KMS-11 (cell line): Measurements from ENCODE around the gene BUD13.
"Not testable (repeated sequence)": the region's sequence is repeated elsewhere in the genome, so short reads cannot be mapped to it uniquely, and the experiment has no call there.

Source experiments
- H2AFZ ChIP-seq: fragments of 200-600 bp; sonication (generic); 2 replicates; pipeline ENCODE4 v1.6.1; 2016; ENCODE audit warnings: antibody characterized with exemption, mixed run types, low read depth
- H3K27ac ChIP-seq: fragments of 200-600 bp; sonication (generic); 2 replicates; pipeline ENCODE4 v1.6.1; 2016; ENCODE audit warnings: mild to moderate bottlenecking, mixed run types
- H3K27me3 ChIP-seq: fragments of 200-600 bp; sonication (generic); 2 replicates; pipeline ENCODE4 v1.6.1; 2017; ENCODE audit warnings: mild to moderate bottlenecking, low read depth, mixed run types, moderate library complexity; ENCODE audit not compliant: insufficient read depth
- H3K36me3 ChIP-seq: fragments of 200-600 bp; sonication (generic); 2 replicates; pipeline ENCODE4 v1.6.1; 2017; ENCODE audit warnings: mild to moderate bottlenecking, mixed run types; ENCODE audit not compliant: insufficient read depth
- H3K4me1 ChIP-seq: fragments of 200-600 bp; sonication (generic); 2 replicates; pipeline ENCODE4 v1.6.1; 2016; ENCODE audit warnings: mild to moderate bottlenecking, low read depth, mixed run types; ENCODE audit not compliant: poor library complexity, severe bottlenecking
- H3K4me2 ChIP-seq: fragments of 200-600 bp; sonication (generic); 2 replicates; pipeline ENCODE4 v1.7.0; 2016; ENCODE audit warnings: mild to moderate bottlenecking, mixed run types
- H3K4me3 ChIP-seq: fragments of 200-600 bp; sonication (generic); IDR thresholded peaks from 2 replicates; pipeline ENCODE4 v1.6.1; 2017; ENCODE audit warnings: low read depth, low read length, mixed read lengths; ENCODE audit not compliant: insufficient read depth
- H3K79me2 ChIP-seq: fragments of 200-600 bp; sonication (generic); 2 replicates; pipeline ENCODE4 v1.6.1; 2016; ENCODE audit warnings: low read depth, mixed run types; ENCODE audit not compliant: insufficient read depth
- H3K9ac ChIP-seq: fragments of 200-600 bp; sonication (generic); 2 replicates; pipeline ENCODE4 v1.6.1; 2016; ENCODE audit warnings: mild to moderate bottlenecking, mixed run types
- H4K20me1 ChIP-seq: fragments of 200-600 bp; sonication (generic); 2 replicates; pipeline ENCODE4 v1.6.1; 2016; ENCODE audit warnings: mild to moderate bottlenecking, mixed run types; ENCODE audit not compliant: insufficient read depth
- TF ChIP-seq, protein P1 (sequence below): fragments of 200-600 bp; sonication (generic); conservative IDR thresholded peaks from 2 replicates; pipeline ENCODE4 v1.6.1; 2017; ENCODE audit warnings: low read depth, mild to moderate bottlenecking, antibody characterized with exemption, low read length, moderate library complexity, mixed read lengths

BUD13 gene

DNA sequence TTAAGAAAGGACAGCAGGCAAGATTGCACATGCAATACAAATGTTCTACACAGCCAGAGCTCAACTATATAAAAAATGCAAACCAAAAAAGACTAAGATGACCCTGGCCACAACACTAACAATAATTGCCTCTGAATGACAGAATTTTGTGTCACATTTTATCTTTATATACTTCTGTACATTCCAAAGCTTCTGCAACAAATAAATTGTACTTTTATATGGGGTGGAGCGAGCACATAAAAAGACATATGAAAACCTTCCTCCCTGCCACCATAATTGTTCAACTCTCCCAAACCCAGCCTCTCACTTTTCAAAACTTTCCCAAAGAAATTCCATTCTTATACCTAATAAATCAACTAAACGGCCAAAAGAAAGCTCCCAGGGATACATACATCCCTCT, 10.7 kb downstream of the BUD13 start:
- H3K4me2 ChIP-seq: no peak overlapping the region
- no peaks in the 10 kb centered on the region for H3K27me3 ChIP-seq
- no peaks in the 10 kb centered on the region for H3K36me3 ChIP-seq
- H3K79me2 ChIP-seq: no peaks in the 10 kb centered on the region
- no peak overlapping the region for H2AFZ ChIP-seq
- no peak overlapping the region for H3K27ac ChIP-seq
- no peaks in the 10 kb centered on the region for H3K4me1 ChIP-seq
- H3K4me3 ChIP-seq: no peak overlapping the region
- H3K9ac ChIP-seq: no peak overlapping the region
- TF ChIP-seq, protein P1, sequence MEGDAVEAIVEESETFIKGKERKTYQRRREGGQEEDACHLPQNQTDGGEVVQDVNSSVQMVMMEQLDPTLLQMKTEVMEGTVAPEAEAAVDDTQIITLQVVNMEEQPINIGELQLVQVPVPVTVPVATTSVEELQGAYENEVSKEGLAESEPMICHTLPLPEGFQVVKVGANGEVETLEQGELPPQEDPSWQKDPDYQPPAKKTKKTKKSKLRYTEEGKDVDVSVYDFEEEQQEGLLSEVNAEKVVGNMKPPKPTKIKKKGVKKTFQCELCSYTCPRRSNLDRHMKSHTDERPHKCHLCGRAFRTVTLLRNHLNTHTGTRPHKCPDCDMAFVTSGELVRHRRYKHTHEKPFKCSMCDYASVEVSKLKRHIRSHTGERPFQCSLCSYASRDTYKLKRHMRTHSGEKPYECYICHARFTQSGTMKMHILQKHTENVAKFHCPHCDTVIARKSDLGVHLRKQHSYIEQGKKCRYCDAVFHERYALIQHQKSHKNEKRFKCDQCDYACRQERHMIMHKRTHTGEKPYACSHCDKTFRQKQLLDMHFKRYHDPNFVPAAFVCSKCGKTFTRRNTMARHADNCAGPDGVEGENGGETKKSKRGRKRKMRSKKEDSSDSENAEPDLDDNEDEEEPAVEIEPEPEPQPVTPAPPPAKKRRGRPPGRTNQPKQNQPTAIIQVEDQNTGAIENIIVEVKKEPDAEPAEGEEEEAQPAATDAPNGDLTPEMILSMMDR: no peak
- no peaks in the 10 kb centered on the region for H4K20me1 ChIP-seq

DNA sequence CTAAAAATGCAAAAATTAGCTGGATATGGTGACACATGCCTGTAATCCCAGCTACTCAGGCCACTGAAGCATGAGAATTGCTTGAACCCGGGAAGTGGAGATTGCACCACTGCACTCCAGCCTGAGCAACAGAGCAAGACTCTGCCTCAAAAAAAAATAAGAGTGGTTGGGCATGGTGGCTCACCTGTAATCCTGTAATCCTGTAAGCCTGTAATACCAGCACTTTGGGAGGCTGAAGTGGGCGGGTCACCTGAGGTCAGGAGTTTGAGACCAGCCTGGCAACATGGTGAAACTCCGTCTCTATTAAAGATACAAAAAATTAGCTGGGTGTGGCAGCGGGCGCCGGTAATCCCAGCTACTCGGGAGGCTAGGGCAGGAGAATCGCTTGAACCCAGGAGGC, 16.7 kb downstream of the BUD13 start:
- not testable (repeated sequence) for H3K79me2 ChIP-seq, H3K4me1 ChIP-seq, H3K27ac ChIP-seq, H4K20me1 ChIP-seq, H3K9ac ChIP-seq, H3K36me3 ChIP-seq, H3K27me3 ChIP-seq, H3K4me2 ChIP-seq, H3K4me3 ChIP-seq, H2AFZ ChIP-seq

DNA sequence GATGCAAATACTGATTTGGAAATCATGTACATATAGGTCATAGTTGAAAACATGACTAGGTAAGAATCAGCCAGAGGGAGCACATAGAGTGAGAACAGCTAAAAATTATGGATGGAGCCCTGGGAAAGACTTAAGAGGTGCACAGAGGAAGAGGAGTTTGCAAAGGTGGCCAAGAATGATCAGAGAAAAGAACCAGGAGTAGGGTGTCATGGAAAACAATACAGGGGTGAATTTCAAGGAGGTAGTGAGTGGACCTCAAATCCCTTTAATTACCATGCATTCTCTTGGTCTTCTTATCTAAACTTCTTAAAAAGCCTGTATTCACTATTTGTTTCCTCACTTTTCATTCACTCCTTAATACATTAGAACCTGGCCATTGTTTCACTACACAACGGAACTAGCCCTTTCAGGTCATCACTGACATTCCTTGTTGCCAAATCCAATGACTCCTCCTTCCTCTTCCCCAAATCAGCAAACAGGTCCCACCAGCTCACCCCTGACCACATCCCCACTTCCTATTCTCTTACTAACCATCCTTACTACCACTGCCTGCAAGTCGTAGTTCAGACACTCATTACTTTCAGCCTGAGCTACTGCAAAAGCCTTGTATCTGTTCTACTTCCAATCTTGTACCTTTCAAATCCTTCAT, 22.6 kb downstream of the BUD13 start:
- no peak overlapping the region for H3K27ac ChIP-seq
- TF ChIP-seq, protein P1: no peak
- H2AFZ ChIP-seq: no peak overlapping the region
- H3K4me2 ChIP-seq: no peak overlapping the region
- H3K9ac ChIP-seq: no peak overlapping the region
- H3K27me3 ChIP-seq: no peaks in the 10 kb centered on the region
- H3K4me3 ChIP-seq: no peak overlapping the region
- H3K79me2 ChIP-seq: no peaks in the 10 kb centered on the region
- H3K36me3 ChIP-seq: no peaks in the 10 kb centered on the region
- H3K4me1 ChIP-seq: no peaks in the 10 kb centered on the region
- H4K20me1 ChIP-seq: no peaks in the 10 kb centered on the region

DNA sequence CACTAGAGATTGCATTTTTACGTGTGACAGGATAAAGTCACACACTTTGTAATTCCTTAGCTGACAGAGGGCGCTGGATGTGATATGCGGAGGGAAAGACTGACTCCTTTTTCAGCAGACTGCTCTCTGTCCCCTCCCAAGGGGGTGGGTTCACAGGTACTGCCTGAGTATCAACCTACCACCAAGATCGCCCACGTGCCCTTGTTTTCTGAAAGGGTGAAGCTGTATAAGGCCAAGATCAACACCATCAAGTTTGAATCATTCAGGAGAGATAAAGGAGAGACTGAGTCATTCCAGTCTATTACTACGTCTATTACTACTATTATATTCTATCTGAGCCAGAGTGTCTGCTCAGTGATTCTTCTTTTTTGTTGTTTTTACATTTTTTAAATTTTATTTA, 30.7 kb downstream of the BUD13 start:
- Histone ChIP-seq H3K4me3 (no peak overlapping the region), H4K20me1 (no peaks in the 10 kb centered on the region), H3K27ac (no peak overlapping the region), H3K9ac (no peak overlapping the region), H3K36me3 (no peaks in the 10 kb centered on the region), H3K27me3 (no peaks in the 10 kb centered on the region), H2AFZ (no peak overlapping the region), H3K4me2 (no peak overlapping the region), H3K79me2 (no peaks in the 10 kb centered on the region), H3K4me1 (no peaks in the 10 kb centered on the region)
- TF ChIP-seq, protein P1: no peak

DNA sequence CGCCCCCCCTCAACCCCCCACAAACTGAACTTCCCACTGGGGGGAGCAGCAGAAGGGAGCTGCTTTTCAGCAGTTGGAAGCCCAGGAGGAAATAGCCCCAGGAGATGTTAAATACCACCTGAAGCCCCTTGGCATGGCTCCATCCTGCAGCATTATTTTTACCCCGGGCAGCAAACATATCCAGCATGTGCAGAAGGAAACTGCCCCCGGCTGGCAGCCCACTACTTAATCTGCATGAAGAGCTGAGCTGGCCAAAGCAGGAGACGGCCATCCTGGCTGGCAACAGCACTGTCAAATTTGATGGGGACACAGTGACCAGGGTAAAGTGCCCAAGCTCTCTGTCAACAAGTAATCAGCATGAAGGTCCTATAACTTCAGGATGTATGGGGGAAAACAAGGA, 32.0 kb downstream of the BUD13 start:
- TF ChIP-seq, protein P1: no peak
- no peaks in the 10 kb centered on the region for H3K79me2 ChIP-seq

More for the DNA sequence above, 32.0 kb downstream of the BUD13 start:
- no peak overlapping the region for H3K27ac ChIP-seq
- H3K9ac ChIP-seq: no peak overlapping the region
- no peaks in the 10 kb centered on the region for H4K20me1 ChIP-seq
- H3K27me3 ChIP-seq: no peaks in the 10 kb centered on the region
- H3K4me3 ChIP-seq: no peak overlapping the region
- no peaks in the 10 kb centered on the region for H3K4me1 ChIP-seq
- no peaks in the 10 kb centered on the region for H3K36me3 ChIP-seq
- H3K4me2 ChIP-seq: no peak overlapping the region
- no peak overlapping the region for H2AFZ ChIP-seq
